CD4-positive, alpha-beta T cell (primary cell): ENCODE results near the gene ZNF830. TPM values are rescaled to one million over a fixed set of nuclear protein-coding genes. Genes with fewer than 3 reads are reported as not detected.

Experiments used
- ATAC-seq: fragments of 200-7000 bp; cut with Tn5 transposase; one replicate; pipeline ENCODE4 v1.10.0; 2022; ENCODE audit warnings: mild to moderate bottlenecking; ENCODE audit not compliant: poor library complexity
- CTCF ChIA-PET: fragments of 350-600 bp; sonication (Branson Sonifier 250); formaldehyde crosslinking; loops from one replicate; lab custom pipeline; 2021; ENCODE audit warnings: antibody characterized with exemption, inconsistent platforms; lab: Charles Lee
- POLR2A ChIA-PET: fragments of 350-600 bp; sonication (Branson Sonifier 250); formaldehyde crosslinking; loops from one replicate; lab custom pipeline; 2021; ENCODE audit warnings: antibody characterized with exemption, inconsistent platforms; lab: Charles Lee
- DNase-seq, 14 experiments: peaks; one replicate each; pipeline ENCODE4 v3.0.0-alpha.2; 2013 to 2020; ENCODE audit warnings: mixed read lengths in 2 of 14
- H3K27ac ChIP-seq, 2 donors: one replicate each; pipeline versions ENCODE4 v1.5.1 to v1.7.0; 2013; ENCODE audit warnings: low read length in 2 of 2, low read depth in 1 of 2, mild to moderate bottlenecking in 1 of 2
- H3K27me3 ChIP-seq, 2 experiments: 1 replicate in 1 of 2; 2 replicates in 1 of 2; pipeline versions ENCODE4 v1.6.1 to v1.7.0; 2013; ENCODE audit warnings: low read length in 2 of 2, control low read depth in 1 of 2, mild to moderate bottlenecking in 1 of 2, moderate library complexity in 1 of 2; ENCODE audit not compliant: insufficient read depth in 2 of 2, control insufficient read depth in 1 of 2
- H3K36me3 ChIP-seq: one replicate; pipeline ENCODE4 v1.6.1; 2013; ENCODE audit warnings: low read length, control low read depth; ENCODE audit not compliant: insufficient read depth
- H3K4me1 ChIP-seq: one replicate; pipeline ENCODE4 v1.6.1; 2013; ENCODE audit warnings: low read length, control low read depth; ENCODE audit not compliant: insufficient read depth
- H3K4me3 ChIP-seq: one replicate; pipeline ENCODE4 v1.5.1; 2013; ENCODE audit warnings: mild to moderate bottlenecking, low read length, moderate library complexity
- H3K9me3 ChIP-seq, 2 experiments: 1 replicate in 1 of 2; 2 replicates in 1 of 2; pipeline versions ENCODE4 v1.6.1 to v1.7.0; 2013; ENCODE audit warnings: low read length in 2 of 2, mild to moderate bottlenecking in 2 of 2, control low read depth in 1 of 2, moderate library complexity in 1 of 2; ENCODE audit not compliant: control insufficient read depth in 1 of 2, insufficient read depth in 1 of 2
- H3K27ac Mint-ChIP-seq: one replicate; pipeline ENCODE4 v1.8.0; 2020; ENCODE audit warnings: mixed read lengths
- H3K27me3 Mint-ChIP-seq: one replicate; pipeline ENCODE4 v1.8.0; 2021; ENCODE audit warnings: mixed read lengths
- H3K36me3 Mint-ChIP-seq: one replicate; pipeline ENCODE4 v1.8.0; 2021; ENCODE audit warnings: low read depth, mixed read lengths
- H3K4me1 Mint-ChIP-seq: one replicate; pipeline ENCODE4 v1.8.0; 2021; ENCODE audit warnings: low read depth, mixed read lengths
- H3K4me3 Mint-ChIP-seq: one replicate; pipeline ENCODE4 v1.8.0; 2020; ENCODE audit warnings: mild to moderate bottlenecking, mixed read lengths
- H3K9me3 Mint-ChIP-seq: one replicate; pipeline ENCODE4 v1.8.0; 2020; ENCODE audit warnings: mixed read lengths
- intact Hi-C, 2 experiments: fragments of 100-400 bp; cut with DNase I in 1 of 2; cut with micrococcal nuclease in 1 of 2; formaldehyde crosslinking; loops; one replicate each; pipeline versions ENCODE4 v1.15.1 to v1.9.0; 2023 to 2025; cut with DNase I, micrococcal nuclease
- total RNA-seq, 174 experiments: library from RNA in 2 of 174; stranded (reverse) in 2 of 174; gene quantifications; one replicate each; pipeline ENCODE4 v1.2.3 and lab custom pipeline; 2021 to 2026
- TF ChIP-seq, protein P1 (sequence below): fragments of 200-600 bp; IDR thresholded peaks from one replicate; pipeline ENCODE4 v1.8.0; 2022; ENCODE audit warnings: antibody characterized with exemption, mild to moderate bottlenecking

ZNF830 gene
- total RNA-seq, 2 experiments from 2014 or later, result 34.4 to 39.0 TPM

DNA sequence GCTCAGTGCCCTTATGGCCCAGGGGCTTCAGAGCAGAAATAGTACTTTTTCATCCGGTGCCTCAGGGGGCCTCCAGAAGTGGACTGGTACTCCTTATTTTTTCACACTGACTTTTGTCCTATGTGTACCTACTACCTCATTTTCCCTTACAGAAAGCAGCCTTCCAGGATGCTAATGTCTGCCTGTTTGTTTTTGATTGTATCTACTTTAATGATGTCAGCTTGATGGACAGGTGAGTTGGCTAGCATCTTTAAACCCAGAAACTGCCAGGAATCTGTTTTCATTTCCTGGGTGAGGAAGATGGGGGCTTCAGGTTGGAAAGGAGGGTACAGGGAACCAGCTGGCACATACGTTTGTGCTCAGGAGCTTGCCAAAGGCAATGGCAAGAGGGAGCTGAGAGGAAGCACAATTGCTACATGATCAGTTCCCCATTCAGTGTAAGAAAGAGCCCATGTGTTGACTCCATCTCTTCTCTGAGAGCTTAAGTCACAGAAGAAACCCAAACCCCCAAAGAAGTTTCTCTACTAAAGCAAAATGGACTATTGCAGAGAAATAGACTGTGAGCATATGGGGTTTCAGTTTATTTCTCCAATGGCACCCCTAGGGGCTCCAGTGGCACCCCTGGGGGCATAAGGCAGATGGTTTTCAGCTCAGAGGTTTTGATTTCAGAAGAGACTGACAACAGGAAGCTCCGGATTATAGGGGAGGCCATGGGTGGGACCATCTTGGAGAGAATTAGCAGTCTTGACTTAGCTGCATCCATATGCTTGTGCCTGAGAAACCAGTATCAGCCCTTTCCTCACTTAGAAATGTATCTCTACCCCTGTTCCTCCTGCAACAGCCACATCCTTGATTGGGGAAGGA, 35.3 kb downstream of the ZNF830 start:
- Mint-ChIP-seq H3K27me3 (no peaks in the 10 kb centered on the region), H3K27ac (no peak overlapping the region), H3K9me3 (no peaks in the 10 kb centered on the region), H3K4me1 (peaks cover 6% of the 10 kb centered on the region), H3K4me3 (peak overlapping the region; percentile 7), H3K36me3 (peaks cover 78% of the 10 kb centered on the region)
- CTCF ChIA-PET, result interaction anchor here (0.7 to 3.9 kb wide), 3 partner anchors 93 to 123 kb away, joined by 3 to 24 read pairs (median 4); partner anchors contain the start of gene RAD51D
- H3K36me3 ChIP-seq, result peaks cover 75% of the 10 kb centered on the region
- peaks cover 8% of the 10 kb centered on the region for H3K4me1 ChIP-seq
- TF ChIP-seq, protein P1, sequence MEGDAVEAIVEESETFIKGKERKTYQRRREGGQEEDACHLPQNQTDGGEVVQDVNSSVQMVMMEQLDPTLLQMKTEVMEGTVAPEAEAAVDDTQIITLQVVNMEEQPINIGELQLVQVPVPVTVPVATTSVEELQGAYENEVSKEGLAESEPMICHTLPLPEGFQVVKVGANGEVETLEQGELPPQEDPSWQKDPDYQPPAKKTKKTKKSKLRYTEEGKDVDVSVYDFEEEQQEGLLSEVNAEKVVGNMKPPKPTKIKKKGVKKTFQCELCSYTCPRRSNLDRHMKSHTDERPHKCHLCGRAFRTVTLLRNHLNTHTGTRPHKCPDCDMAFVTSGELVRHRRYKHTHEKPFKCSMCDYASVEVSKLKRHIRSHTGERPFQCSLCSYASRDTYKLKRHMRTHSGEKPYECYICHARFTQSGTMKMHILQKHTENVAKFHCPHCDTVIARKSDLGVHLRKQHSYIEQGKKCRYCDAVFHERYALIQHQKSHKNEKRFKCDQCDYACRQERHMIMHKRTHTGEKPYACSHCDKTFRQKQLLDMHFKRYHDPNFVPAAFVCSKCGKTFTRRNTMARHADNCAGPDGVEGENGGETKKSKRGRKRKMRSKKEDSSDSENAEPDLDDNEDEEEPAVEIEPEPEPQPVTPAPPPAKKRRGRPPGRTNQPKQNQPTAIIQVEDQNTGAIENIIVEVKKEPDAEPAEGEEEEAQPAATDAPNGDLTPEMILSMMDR, result no peak
- H3K4me3 ChIP-seq, result no peak overlapping the region
- H3K9me3 ChIP-seq, result no peaks in the 10 kb centered on the region
- intact Hi-C loops, result loop anchor here in 1 of 2 experiments (5.0 kb wide), 2 partner anchors 574 to 751 kb away; no protein-coding TSS in a partner anchor
- ATAC-seq (no peak), DNase-seq (no peak)
- POLR2A ChIA-PET, result interaction anchor here (1.4 to 1.6 kb wide), 2 partner anchors 85 to 93 kb away, joined by 4 read pairs; no protein-coding TSS in a partner anchor
- no peak overlapping the region for H3K27ac ChIP-seq
- H3K27me3 ChIP-seq, result no peaks in the 10 kb centered on the region

DNA sequence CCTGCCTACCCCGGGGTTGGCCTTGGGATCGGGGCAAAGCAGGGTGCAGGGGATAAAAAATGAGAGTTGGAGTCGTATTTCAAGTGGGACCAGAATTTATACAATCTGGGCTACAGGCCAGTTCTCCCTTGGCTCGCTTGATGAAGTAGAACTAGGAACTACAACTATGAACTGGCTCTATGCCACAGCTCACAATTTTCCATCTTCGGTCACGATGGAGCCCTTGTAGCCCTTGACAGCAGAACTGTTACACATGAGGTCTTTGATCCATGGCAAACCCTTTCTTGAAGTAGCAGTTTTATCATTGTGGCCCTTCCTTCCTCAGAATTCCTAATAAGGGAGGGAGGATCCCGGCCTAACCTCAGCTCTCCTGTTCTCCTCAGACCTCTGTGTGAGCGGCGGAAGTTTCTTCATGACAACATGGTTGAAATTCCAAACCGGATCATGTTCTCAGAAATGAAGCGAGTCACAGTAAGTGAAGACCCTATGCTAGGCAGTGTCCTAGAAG, 36.1 kb downstream of the ZNF830 start:
- Histone ChIP-seq H3K27ac (no peak overlapping the region), H3K9me3 (no peaks in the 10 kb centered on the region), H3K4me3 (no peak overlapping the region), H3K36me3 (peaks cover 72% of the 10 kb centered on the region), H3K4me1 (peaks cover 8% of the 10 kb centered on the region), H3K27me3 (no peaks in the 10 kb centered on the region)
- intact Hi-C loops, result loop anchor here in 1 of 2 experiments (5.0 kb wide), 2 partner anchors 575 to 750 kb away; no protein-coding TSS in a partner anchor
- ATAC-seq (no peak), DNase-seq (no peak)
- TF ChIP-seq, protein P1, result no peak
- Mint-ChIP-seq H3K4me3 (no peak overlapping the region), H3K27ac (no peak overlapping the region), H3K27me3 (no peaks in the 10 kb centered on the region), H3K36me3 (peaks cover 78% of the 10 kb centered on the region), H3K4me1 (peaks cover 6% of the 10 kb centered on the region), H3K9me3 (no peaks in the 10 kb centered on the region)
- ChIA-PET CTCF (interaction anchor here (0.7 to 3.9 kb wide), 4 partner anchors 66 to 123 kb away, joined by 3 to 24 read pairs (median 6); partner anchors contain the start of genes RAD51D and RFFL), POLR2A (interaction anchor here (1.3 to 1.6 kb wide), 2 partner anchors 92 to 123 kb away, joined by 4 read pairs; partner anchors contain the start of gene RAD51D)

DNA sequence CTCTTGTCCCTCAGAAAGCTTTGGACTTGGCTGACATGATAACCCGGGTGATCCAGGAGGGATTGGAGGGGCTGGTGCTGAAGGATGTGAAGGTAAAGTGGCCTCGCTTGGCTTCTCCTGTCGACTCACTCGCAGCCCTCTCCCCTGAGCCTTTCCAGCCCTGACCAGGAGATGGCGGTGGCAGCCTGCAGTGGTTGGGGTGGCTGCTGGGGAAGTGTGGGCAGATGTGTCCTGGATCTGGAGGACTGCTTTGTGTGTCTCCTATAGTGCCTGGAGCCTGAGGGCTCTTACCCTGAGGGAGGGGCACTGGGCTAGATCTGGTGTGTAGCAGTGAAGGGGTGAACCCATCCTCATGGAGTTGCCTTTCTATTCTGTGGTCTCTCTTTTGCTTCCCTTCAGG, 36.9 kb downstream of the ZNF830 start:
- DNase-seq, result peak; percentile 69 to 88 (median 76)
- peak overlapping the region; percentile 72 for H3K27ac Mint-ChIP-seq
- H3K4me1 Mint-ChIP-seq, result peaks cover 6% of the 10 kb centered on the region
- peaks cover 76% of the 10 kb centered on the region for H3K36me3 Mint-ChIP-seq
- TF ChIP-seq, protein P1, result peak; percentile 83
- no peaks in the 10 kb centered on the region for H3K9me3 ChIP-seq
- no peak overlapping the region for H3K4me3 ChIP-seq
- ChIA-PET POLR2A (interaction anchor here (0.9 to 2.5 kb wide), 5 partner anchors 23 to 122 kb away, joined by 3 to 11 read pairs (median 4); partner anchors contain the start of genes RAD51D and RFFL), CTCF (interaction anchor here (0.9 to 3.9 kb wide), 3 partner anchors 65 to 122 kb away, joined by 5 to 24 read pairs (median 9); partner anchors contain the start of genes RAD51D and RFFL)
- H3K27me3 Mint-ChIP-seq, result no peaks in the 10 kb centered on the region
- no peak overlapping the region for H3K27ac ChIP-seq
- peaks cover 8% of the 10 kb centered on the region for H3K4me1 ChIP-seq
- H3K27me3 ChIP-seq, result no peaks in the 10 kb centered on the region
- H3K36me3 ChIP-seq, result peaks cover 71% of the 10 kb centered on the region
- peak; percentile 98 for ATAC-seq
- no peaks in the 10 kb centered on the region for H3K9me3 Mint-ChIP-seq
- intact Hi-C loops, result loop anchor here (1.0 to 5.0 kb wide), 5 partner anchors 65 to 749 kb away; partner anchors contain the start of genes RAD51D (in 2 of the 2) and RFFL (in 2 of the 2)
- no peak overlapping the region for H3K4me3 Mint-ChIP-seq
